Measurements from ENCODE around the gene OVCH2.

Gene OVCH2

DNA sequence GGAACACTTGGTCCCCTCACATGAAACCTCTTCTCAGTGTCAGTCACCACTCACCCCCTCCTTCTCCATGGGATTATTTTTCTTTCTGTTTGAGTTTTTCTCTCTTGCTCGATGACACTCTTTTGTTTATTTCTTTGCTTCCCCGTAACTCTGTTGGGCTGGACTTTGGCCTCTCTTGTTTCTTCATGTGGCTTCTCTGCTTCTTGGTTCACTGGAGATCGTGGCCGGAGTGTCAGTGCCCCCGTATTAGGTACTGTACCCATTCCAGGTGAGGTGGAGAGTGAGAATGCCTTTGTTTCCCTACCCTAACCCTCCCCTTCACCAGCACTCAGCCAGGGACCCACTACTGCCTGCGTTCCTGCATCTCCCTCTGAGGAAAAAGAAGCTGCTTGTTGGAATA, 65.5 kb downstream of the OVCH2 start:
- no peak for DNase-seq (ENCODE audit: low read depth in 2 of 2)

- DNase-seq (ENCODE audit: low read depth in 2 of 2), result no peak
These were observed 66.6 kb downstream of the OVCH2 start for GRCh38 chr11:7639643-7640025.

Data from activated CD4-positive, alpha-beta T cell treated with anti-CD3 and anti-CD28 coated beads for 24 hours (primary cell).